Coronary artery (tissue), 2 donors: ENCODE measurements around the gene PRRT1.
A peak's percentile ranks its signal among the peaks of the same experiment; 100 is the strongest.
"Not testable (repeated sequence)": the region's sequence is repeated elsewhere in the genome, so short reads cannot be mapped to it uniquely, and the experiment has no call there.

Experiments used
- DNase-seq: peaks from one replicate; pipeline ENCODE4 v3.0.0-alpha.2; 2017; ENCODE audit warnings: low spot score
- H3K27ac ChIP-seq, 2 donors: fragments of 200-600 bp; sonication (generic); one replicate each; pipeline ENCODE4 v1.5.1; 2016 to 2019
- H3K4me3 ChIP-seq: fragments of 200-600 bp; sonication (generic); 2 replicates; pipeline ENCODE4 v1.5.1; 2016; ENCODE audit warnings: mild to moderate bottlenecking, moderate library complexity
- CTCF ChIP-seq: fragments of 200-600 bp; sonication (generic); IDR thresholded peaks from one replicate; pipeline ENCODE4 v1.5.1; 2019; ENCODE audit warnings: antibody characterized with exemption

PRRT1 gene

GRCh38 chr6:32195652-32195901, 43.8 kb upstream of the PRRT1 start:
- Histone ChIP-seq H3K4me3 (peak overlapping the region; percentile 75), H3K27ac (peak overlapping the region; percentile 98 to 99)
- no peak for TF ChIP-seq CTCF
- peak; percentile 100 for DNase-seq

DNA sequence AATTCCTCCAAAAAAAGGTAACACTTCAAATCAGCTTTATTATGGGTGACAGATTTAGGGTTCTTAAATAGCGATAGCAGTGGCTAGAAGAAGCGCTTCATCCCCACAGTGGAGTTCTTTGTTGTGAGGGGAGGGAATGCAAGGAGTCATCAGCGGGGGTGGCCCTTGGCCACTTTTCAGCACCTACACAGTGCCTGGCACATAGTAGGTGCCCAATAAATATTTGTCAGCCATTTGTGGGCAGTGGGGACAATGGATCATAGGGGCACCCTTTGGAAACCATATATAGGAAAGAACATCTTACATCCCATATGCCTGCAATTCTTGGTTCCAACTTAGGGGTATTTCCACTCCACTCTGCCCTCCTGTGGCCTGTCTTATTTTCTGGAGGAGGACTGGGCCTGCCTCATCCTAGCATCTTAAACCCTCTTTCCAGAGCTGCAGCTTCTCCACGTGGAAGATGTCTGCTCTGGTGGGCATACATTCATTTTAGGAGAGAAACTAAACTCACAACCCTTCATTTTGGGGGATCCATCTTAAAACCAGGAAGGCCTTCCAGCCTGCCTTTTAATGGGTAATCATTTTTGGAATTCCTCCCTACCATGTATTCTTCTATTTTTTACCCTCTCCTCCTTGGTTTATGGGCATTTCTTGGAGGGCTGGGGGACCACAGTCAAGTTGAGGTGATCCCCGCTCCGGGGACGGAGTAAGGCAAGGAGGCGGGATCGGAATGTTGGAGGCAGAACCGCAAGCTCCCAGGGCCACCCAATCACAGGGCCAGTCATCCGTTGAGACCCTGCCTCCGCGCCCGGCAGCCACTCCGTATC, 43.3 kb upstream of the PRRT1 start:
- DNase-seq: peak; percentile 77
- Histone ChIP-seq H3K27ac (peak overlapping the region; percentile 91 to 93), H3K4me3 (peak overlapping the region; percentile 62)
- peak; percentile 15 for TF ChIP-seq CTCF

DNA sequence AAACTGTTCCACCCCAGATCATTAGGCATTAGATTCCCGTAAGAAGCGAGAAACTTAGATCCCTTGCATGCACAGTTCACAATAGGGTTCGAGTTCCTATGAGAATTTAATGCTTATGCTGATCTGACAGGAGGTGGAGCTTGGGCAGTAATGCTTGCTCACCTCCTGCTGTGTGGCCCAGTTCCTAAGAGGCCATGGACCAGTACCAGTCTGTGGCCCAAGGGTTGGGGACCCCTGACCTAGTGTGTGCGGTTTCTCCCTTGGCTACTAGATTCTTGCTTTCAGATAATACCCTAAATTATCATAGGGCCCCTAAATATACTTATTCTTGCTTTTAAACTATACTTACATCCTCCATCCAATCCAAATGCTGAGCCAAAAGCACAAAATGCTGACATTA, 42.6 kb upstream of the PRRT1 start:
- Histone ChIP-seq H3K27ac (peak overlapping the region; percentile 91 to 93), H3K4me3 (no peak overlapping the region)
- TF ChIP-seq CTCF: no peak
- DNase-seq: no peak

- DNase-seq: not testable (repeated sequence)
- peak overlapping the region; percentile 93 for H3K4me3 ChIP-seq
- peak overlapping the region in 1 of 2 donors; percentile 98 for H3K27ac ChIP-seq
Observed at GRCh38 chr6:32193096-32193495, 41.4 kb upstream of the PRRT1 start.

DNA sequence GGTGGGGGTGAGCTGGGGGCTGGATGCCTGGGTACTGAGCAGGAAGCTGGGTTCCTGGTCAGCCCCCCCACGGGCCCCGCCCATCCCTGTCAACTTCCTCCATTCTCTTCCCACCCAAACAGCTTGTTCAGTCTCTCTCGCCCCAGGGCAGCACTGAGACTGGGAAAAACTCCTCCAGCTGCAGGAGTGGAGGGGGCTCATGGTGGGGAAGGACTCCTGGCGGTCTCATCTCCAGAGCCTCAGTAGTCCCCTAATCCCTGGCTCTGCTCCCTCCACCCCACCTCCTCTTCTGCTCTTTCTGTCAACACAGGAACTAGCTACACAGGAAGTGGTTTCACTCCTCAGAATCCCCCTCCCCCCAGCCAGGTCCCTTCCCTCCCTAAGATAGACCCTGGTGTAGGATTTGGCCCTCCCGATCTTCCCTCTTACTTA, 40.9 kb upstream of the PRRT1 start, which contains the start of gene GPSM3:
TSS of gene GPSM3 (minus strand) at position 36 of the 432 bp plus-strand sequence. CDS start 130 bp downstream, outside the sequence.
- peak; percentile 79 for DNase-seq
- no peak for TF ChIP-seq CTCF
- Histone ChIP-seq H3K4me3 (peak within 1 kb of the TSS; percentile 93), H3K27ac (peak within 1 kb of the TSS; percentile 35 to 98)

DNA sequence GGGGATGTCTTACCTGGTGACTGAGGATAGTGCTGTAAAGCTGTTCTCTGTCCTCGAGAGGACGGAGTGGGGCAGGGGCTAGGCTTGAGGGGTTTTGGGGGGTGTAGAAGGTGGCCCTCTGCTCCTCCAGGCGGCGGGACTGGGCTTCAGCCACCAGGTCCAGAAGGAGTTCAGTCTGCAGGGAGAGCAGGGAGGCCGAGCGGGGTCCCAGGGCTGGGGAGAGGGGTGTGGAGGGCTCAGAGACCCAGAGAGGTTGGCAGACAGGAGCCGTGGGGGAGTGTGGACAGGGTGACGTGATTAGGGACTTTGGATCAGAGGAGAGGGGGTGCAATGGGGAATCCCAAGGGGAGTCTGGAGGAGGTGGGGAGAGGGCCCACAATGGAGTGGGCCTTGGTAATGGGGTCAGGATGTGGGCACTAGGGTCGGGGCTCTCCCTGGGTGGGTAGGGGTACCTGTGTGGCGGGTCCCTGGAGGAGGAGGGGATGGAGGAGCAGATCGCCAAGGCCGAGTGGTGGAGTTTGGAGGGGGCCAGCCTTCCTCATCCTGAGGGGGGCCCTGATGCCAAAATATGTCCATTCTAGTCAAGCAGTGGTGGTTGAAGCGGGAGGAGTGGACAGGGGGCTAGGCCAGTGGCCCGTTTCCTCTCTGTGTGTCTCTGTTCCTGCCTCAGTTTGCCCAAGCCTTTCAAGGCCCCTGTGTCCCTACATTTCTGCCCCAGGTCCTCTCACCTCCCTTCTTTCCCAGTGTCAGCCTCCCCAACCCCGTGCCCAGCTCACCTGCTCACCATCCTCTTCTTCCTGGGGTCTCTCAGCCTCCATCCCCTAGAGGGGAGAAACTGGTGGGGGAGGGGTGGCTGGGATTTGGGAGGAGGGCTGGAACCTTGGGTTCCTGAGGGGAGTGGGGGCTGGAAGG, 40.2 kb upstream of the PRRT1 start:
- peak overlapping the region; percentile 35 to 98 for H3K27ac ChIP-seq
- DNase-seq: peak; percentile 78
- peak overlapping the region; percentile 93 for H3K4me3 ChIP-seq
- TF ChIP-seq CTCF: no peak

DNA sequence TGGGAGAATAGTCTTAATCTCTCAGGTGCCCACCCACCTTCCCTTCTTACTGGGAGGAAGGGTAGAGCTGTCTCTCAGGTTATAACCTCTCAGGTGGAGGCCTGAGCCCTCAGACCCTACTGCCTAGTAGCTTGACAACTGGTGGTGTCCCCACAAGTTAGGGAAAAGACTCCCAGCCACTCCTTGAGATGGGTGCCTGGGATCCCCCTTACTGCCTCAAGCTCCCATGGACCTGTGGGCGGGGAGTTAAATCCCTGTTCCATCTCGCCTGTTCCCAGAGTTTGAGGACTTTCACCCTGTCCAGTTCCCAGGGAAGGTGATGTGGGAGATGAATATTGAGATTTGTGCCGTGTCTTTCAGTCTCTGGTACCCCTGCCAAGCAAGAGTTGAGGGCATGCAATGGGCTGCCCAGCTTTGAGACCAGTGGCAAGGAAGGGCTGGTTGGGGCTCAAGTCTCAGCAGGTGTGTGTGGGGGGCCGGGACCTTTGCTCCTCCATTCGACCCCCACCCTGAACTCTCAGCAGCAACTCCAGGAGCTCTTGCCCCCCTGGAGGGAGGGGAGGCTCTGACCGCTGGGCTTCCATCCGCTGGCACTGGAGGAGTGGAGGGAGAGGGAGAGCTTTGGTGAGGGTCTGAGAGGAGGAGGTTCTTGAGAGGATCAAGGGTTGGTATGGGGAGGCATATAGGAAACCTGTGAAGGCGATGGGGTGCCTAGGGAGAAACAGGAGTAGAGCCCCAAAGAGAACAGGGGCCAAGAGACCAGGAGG, 39.4 kb upstream of the PRRT1 start:
- DNase-seq: peak; percentile 75
- Histone ChIP-seq H3K27ac (peak overlapping the region; percentile 98), H3K4me3 (peak overlapping the region; percentile 93)
- no peak for TF ChIP-seq CTCF
